Stimulated activated CD4-positive, alpha-beta T cell treated with anti-CD3 and anti-CD28 coated beads, Interleukin-2, amount 100 ng/mL, for 24 hours (primary cell): ENCODE measurements around the gene ARL5C.
"Not testable (repeated sequence)": the region's sequence is repeated elsewhere in the genome, so short reads cannot be mapped to it uniquely, and the experiment has no call there.

Experiments used
- DNase-seq, 2 donors: peaks; one replicate each; pipeline ENCODE4 v3.0.0-alpha.2; 2020

Gene ARL5C

DNA sequence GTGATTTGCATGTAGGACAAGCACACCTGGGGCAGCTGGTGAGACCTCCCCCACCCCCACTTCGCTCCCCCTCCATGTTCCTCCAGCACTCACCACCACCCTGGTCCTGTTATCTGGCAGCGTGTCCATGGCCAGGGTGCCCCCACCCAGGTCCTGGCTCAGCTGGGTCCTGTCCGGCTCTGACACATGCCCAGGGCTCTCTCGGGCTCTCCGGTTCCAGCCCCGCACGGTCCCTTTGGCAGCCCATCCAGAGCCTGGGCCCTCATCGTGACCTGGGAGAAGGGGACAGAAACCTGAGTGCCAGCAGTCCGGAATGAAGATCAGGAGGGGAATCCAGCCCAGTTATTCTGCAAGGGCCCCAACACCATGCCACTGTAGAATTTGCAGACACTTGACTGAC lies 26.4 kb downstream of the ARL5C start:
- DNase-seq: no peak

GRCh38 chr17:39139161-39139511 lies 26.8 kb downstream of the ARL5C start:
- DNase-seq: no peak

DNA sequence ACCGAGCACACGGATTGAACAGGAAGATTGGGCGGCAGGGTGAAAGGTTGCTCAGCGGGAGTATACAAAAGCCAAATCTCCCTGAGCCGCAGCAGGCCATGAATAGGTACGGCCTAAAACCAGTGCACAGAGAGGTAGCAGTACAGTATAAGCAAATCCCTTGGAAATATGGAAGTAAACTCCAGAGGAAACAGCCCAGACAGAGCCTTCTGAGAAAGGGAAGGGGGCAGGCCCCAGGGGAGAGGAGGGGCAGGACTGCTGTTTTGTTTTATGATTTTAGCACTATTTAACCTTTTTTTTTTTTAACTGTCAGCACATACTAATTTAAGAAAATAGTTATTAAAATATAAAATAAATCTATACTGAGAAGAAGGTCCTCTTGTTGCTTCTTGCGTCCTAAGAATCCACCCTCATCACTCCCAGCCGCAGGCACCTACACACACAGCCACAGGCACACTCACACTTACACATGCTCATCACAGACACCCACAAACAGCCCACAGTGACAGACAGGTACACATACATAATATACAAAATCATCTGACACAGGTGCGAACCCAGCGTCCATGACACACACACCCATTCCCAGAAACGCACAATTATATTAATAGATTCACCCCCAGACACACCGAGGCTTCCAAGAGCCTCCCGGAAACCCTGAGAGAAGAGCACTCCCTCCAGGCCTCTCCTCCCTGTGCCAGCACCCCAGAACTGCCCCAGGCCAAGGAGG lies 27.4 kb downstream of the ARL5C start:
- no peak for DNase-seq

DNA sequence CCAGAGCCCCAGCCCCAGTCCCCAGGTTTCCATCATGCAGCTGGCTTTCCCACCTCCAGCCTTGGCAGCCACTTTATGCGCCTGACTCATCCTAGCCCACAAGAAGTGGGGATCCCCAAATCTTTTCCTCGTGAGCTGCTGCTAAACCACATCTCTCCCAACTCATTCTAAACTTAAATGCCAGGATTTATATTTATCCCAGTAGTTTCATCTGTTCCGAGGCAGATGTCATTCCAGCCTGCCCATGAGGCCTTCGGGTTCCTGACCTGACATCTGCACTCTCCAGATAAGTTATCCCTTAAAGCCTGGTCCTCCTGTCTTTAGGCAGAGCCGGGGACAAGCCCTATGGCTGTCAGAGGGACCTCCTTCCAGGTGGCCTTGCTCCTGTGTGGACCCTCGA lies 31.1 kb downstream of the ARL5C start:
- DNase-seq: no peak

GRCh38 chr17:39132192-39132610 lies 33.8 kb downstream of the ARL5C start:
- no peak for DNase-seq

GRCh38 chr17:39131616-39132015 lies 34.3 kb downstream of the ARL5C start:
- no peak for DNase-seq

GRCh38 chr17:39130205-39130604 lies 35.8 kb downstream of the ARL5C start:
- DNase-seq: no peak

GRCh38 chr17:39129544-39129943 lies 36.4 kb downstream of the ARL5C start:
- DNase-seq: not testable (repeated sequence)

- DNase-seq: no peak
Measured at GRCh38 chr17:39126436-39126835, 39.5 kb downstream of the ARL5C start.

DNA sequence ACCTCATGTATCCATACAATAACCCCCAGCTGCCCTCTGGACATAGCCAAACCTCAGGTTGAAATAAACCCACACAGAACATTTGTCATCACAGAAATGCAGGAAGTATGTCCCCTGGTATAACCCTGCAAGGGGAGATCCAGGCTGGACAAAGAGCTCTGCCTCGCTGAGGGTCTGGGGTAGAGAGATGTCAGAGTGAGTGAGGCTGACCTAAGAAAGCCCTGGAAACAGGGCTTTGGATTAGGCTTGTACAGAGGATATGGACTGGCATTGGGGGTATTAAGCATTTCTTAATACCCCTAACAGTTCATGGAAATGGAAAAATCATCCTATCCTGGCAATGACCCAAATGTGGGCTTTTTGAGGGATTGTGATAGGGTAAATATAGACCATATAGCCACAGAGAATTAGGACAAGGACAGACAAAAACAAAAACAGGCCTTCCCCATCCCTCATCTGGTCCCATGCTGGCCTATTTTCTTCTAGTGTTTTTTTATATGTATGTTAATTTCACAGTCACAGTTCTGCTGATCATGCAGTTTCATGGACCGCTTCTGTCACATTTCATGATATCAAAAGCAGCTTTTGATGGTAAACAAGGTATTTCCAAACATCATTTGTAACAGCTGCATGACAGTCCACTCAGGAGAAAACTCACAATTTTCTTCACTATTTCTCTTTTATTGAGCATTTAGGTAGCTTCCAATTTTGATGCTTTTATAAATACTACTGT lies 40.7 kb downstream of the ARL5C start:
- no peak for DNase-seq

GRCh38 chr17:39123627-39124026 lies 42.3 kb downstream of the ARL5C start:
- no peak for DNase-seq

GRCh38 chr17:39122991-39123390 lies 43.0 kb downstream of the ARL5C start:
- no peak for DNase-seq

DNA sequence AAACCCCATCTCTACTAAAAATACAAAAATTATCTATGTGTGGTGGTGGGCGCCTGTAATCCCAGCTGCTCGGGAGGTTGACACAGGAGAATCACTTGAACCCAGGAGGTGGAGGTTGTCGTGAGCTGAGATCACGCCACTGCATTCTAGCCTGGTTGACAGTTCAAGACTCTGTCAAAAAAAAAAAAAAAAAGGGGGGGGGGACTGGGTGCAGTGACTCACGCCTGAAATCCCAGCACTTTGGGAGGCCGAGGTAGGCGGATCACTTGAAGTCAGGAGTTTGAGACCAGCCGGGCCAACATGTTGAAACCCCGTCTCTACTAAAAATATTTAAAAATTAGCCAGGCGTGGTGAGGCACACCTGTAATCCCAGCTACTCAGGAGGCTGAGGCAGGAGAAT lies 44.0 kb downstream of the ARL5C start:
- DNase-seq: not testable (repeated sequence)

DNA sequence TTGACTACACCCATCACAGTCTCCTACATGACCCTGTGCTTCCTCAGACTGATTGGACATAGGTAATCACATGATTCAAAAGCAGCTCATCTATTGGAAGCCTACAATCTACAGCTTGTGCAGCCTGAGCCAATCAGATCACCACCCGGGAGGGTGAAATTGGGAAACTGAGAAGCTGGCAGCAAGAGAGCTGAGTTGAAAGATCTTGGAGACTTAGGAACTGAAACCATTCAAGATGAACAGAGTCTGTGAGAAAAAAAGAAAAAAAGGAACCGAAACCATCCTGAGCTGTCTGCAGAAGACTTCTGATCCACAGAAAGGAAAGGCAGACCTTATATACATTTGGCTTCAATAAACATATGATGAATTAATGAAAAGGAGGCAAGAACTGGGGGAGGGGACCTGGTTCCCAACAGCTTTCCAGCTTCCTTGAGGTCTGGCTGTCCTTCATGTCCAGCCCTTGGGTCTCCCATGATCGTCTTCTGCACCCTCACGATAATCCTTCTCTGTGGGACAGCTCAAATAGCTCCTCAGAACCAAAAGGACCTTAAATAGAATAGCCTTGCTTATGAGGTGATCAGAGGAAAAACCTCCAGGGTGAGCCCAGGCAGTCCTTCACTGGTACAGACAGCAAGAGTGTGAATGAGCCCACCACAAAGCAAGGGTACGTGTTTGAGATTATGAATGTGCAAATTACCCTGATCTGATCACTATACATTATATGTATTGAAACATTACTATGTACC lies 47.1 kb downstream of the ARL5C start:
- DNase-seq: no peak

DNA sequence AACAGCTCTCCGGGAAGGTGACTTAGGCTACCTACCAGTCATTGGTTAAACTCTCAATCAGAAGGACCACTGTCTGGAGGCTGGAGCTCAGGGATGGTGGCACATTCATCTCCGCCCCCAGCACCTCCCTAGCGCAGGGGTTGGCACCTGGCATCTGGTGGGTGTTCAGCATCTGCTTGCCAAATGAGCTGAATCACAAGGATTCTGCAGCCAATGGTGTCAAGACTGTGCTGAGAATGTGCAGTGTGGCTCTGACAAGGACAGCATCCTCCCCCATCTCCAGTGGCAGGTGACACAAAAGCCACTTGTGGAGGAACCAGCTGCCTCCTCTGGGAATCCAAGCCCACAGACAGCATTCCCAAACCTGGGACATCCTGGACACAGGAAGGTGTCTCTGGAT lies 49.7 kb downstream of the ARL5C start:
- no peak for DNase-seq

GRCh38 chr17:39115135-39115534 lies 50.8 kb downstream of the ARL5C start:
- no peak for DNase-seq

DNA sequence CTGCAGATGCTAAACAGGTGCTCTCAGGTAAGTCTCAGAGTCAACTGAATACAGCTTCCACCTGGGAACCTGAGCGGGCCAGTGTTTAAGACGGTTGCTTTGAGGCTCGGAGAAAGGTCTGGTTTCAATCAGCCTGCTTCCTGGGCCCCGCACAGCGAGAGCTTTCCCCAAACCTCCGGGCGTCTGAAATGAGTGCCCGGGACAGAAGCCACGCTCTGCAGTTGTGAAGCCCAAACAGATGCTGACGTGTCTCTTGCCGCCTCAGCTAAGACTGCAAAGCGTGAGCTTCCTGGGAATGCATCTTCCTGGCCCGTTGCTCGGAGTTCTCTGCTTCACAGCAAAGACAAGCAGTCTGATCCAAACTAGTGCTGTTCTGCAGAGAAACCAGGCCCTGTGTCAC lies 51.2 kb downstream of the ARL5C start:
- no peak for DNase-seq

DNA sequence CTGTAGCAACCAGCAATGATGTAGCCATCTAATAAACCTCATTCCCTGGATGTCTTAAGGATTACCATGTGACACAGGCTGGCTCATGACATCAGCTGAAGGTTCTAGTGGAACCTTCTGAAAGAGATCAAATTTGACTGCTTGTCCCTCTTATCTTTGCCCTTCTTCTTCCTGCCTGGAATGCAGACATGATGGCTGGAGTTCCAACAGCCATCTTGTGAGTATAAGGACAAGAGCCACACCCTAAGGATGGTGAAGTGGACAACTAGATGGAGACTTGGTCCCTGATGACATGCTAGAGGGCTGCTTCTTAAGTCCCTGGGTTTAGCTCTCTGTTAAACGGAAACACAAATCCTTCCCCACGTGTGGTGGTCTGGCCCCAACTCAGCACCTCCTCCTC lies 52.1 kb downstream of the ARL5C start:
- no peak for DNase-seq

GRCh38 chr17:39110435-39111136 lies 55.4 kb downstream of the ARL5C start:
- DNase-seq: no peak

GRCh38 chr17:39108461-39109375 lies 57.2 kb downstream of the ARL5C start:
- DNase-seq: no peak

GRCh38 chr17:39107973-39108372 lies 58.0 kb downstream of the ARL5C start:
- DNase-seq: no peak

DNA sequence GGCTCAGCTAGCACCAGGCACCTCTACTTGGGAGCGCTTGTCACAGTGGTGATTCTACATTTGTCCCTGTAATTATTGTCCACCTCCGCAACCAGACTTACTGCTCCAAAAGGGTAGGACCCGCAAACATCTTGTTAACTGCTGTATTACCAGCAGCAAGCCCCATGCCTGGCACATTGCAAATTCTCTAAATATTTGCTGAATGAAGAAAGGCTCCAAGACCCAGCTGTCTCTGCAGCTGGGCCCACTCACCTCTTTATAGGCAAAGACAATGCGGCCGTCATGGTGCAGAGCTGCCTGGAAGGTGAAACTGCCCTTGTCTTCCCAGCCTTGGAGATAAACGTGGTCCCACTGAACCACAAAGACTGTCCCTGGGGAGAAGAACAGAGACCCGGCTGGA lies 58.8 kb downstream of the ARL5C start:
- DNase-seq: no peak
